Stimulated activated CD4-positive, alpha-beta T cell treated with anti-CD3 and anti-CD28 coated beads, Interleukin-4, amount 100 ng/mL, for 24 hours (primary cell): ENCODE measurements around the gene PRC1.
"Not testable (repeated sequence)": the region's sequence is repeated elsewhere in the genome, so short reads cannot be mapped to it uniquely, and the experiment has no call there.

Experiments
- DNase-seq: peaks from one replicate; pipeline ENCODE4 v3.0.0-alpha.2; 2020

Gene PRC1

DNA sequence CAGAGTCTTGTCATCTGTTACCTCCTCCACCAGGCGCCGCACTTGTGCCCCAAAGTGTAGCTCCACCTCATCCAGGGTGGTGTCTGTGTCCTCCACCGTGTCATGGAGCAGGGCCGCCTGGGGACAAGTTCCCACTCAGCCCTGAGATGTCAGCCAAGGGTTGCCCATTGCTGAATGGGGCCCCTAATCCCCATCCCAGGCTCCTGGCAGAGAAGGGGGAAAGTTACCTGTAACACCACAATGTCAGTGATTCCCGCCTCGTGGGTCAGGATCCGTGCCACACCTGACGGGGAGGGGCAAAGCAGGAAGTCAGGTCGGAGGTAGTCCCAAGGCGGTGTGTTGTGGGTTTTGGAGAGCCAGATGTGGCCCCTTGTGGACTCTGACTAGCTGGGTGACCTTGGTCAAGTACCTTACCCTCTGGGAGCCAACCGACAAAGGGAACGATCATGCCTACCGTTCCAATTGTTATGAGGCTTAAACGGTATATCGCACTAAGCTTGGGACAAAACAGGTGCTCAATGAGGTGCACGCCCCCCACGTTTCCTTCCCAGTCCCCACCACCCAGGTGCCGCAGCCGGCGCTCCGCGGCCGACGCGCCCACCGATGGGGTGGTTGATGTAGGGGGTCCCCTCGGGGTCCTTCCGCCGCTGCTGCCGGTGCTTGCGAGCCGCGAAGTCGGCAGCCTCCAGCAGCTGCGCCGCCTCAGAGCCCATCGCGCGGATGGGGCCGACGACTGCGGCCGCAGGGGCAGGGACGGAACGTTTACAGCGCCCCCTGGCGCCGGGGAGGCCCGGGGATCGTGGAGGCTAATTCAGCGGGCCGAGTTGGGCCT is 62.3 kb downstream of the PRC1 start, which contains the start of gene HDDC3:
Gene HDDC3, minus strand, starts transcription at position 722 of the 832 bp plus-strand sequence. Its CDS starts 9 bp downstream, at position 713.
- DNase-seq = peak; percentile 92

- no peak for DNase-seq
These were observed 62.8 kb downstream of the PRC1 start for GRCh38 chr15:90931575-90931827.

GRCh38 chr15:90930861-90931574 is 63.3 kb downstream of the PRC1 start:
- DNase-seq = no peak

DNA sequence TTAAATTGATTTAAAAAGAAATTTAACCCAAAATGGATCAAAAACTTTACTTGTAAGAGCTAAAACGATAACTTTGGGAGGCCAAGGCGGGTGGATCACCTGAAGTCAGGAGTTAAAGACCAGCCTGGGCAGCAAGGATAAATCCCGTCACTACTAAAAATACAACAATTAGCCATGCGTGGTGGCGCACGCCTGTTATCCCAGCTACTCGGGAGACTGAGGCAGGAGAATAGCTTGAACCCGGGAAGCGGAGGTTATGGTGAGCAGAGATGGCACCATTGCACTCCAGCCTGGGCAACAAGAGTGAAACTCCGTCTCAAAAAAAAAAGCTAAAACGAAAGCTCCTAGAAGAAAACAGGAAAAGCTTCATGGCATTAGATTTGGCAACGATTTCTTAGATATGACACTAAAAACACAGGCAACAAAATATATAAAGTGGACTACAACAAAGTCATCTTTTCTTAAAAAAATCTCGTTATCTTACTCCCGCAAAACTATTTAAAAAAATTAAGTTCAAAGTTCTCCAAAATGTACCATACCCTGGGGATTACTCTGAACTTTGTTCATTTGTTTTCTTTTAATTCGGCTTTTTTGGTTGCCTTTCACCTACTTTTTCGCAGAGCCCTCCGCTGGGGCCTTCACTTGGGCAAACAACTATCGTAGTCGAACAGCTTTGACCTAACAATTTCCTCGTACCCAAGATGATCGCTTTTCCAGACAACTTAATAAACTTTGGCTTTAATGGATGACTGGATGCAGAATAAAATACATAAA is 64.9 kb downstream of the PRC1 start:
- no peak for DNase-seq

- DNase-seq = not testable (repeated sequence)
These were observed 66.2 kb downstream of the PRC1 start for GRCh38 chr15:90928106-90928505.

DNA sequence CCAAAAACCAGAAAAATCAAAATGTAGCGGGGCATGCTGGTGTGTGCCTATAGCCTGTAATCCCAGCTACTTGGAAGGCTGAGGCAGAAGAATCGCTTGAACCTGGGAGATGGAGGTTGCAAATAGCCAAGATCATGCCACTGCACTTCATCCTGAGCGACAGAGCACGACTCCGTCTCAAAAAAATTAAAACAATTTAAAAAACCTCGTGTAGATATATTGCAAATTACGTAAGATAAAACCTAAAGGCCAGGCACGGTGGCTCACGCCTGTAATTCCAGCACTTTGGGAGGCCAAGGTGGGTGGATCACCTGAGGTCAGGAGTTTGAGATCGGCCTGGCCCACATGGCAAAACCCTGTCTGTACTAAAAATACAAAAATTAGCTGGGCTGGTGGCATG is 67.6 kb downstream of the PRC1 start:
- DNase-seq = not testable (repeated sequence)

GRCh38 chr15:90924375-90924774 is 70.0 kb downstream of the PRC1 start:
- no peak for DNase-seq

DNA sequence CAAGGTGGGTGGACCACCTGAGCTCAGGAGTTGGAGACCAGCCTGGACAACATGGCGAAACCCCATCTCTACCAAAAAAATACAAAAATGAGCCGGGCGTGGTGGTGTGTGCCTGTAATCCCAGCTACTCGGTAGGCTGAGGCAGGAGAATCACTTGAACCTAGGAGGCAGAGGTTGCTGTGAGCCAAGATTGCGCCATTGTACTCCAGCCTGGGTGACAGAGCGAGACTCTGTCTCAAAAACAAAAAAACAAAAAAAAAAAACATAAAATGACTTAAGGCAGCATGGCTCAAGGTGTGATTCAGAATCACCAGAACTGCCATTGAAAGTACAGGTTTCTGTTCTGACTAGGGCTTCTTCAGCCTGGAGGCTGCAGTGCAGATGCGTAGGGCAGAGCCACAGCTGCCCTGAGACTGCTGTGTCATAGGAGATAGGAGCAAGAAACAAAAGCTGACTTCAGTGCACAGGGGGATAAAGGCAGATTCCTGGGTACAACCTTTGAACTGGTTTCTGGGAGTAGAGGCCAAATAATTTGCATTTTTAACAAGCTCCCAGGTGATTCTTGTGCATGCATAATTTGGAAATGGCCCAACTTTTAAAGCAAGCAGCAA is 71.5 kb downstream of the PRC1 start:
- DNase-seq = peak; percentile 39

GRCh38 chr15:90921887-90922286 is 72.4 kb downstream of the PRC1 start:
- no peak for DNase-seq

DNA sequence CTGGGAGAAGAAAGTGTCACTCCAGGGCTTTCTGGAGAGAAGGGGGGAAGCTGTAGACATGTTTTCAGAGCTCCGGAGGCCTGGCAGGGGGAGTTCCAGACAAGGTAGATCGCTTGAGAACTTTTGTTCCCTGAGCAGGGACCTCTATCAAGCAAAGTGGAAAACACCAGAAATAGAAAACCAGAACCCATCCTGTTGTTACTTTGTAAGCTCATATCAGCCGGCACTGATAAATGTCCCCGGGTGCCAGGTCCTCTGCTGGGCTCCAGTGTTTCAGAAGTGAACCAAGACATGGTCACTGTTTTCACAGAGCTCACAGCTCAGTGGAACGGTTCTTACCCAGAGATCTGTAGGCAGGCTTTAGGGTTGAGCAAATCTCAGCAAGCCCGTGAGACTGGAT is 75.5 kb downstream of the PRC1 start:
- no peak for DNase-seq

DNA sequence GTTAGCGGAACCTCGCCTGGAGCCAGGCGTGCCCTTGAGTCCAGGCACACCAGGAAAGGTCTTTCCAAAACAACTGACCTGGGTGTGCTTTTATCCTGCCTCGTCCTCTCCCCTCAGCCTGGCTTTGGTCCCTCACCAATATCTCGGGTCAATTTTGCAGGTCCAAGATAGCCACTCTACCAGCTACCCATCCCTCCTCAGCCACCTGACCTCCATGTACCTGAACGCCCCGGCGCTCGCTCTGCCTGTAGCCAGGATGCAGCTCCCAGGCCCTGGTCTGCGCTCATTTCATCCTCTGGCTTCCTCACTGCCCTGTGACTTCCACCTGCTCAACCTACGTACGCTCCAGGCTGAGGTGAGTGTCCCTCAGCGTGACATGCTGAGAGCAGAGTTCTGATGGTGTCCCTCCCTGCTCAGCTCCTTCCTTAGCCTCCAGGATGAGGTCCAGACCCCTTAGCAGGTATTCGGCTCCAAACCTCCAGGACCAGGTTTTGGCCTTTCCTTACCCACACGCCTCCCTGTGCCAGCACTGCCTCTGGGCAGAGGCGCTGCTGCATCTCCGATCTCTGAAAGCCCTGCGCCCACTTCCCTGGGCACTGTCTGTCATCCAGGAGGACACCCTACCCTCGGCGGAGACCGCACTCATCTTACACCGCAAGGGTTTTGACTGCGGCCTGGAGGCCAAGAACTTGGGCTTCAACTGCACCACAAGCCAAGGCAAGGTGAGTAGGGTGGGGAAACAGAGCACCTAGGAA is 76.1 kb downstream of the PRC1 start:
- no peak for DNase-seq

- DNase-seq = no peak
These were observed 76.8 kb downstream of the PRC1 start for GRCh38 chr15:90917569-90917968.

- no peak for DNase-seq
These were observed 77.9 kb downstream of the PRC1 start for GRCh38 chr15:90916461-90916860.
